Measurements from ENCODE around the gene TMEM233.
"Not testable (repeated sequence)": the region's sequence is repeated elsewhere in the genome, so short reads cannot be mapped to it uniquely, and the experiment has no call there.

The TMEM233 gene

DNA sequence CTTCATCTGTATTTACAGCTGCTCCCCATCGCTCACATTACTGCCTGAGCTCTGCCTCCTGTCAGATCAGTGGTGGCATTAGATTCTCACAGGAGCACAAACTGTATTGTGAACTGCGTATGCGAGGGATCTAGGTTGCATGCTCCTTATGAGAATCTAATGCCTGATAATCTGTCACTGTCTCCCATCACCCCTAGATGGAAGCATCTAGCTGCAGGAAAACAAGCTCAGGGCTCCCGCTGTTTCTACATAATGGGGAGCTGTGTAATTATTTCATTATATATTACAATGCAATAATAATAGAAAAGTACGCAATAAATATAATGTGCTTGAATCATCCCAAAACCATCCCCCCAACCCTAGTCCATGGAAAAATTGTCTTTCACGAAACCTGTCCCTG lies 64.6 kb downstream of the TMEM233 start:
- DNase-seq (ENCODE audit: low read depth) = not testable (repeated sequence)

DNA sequence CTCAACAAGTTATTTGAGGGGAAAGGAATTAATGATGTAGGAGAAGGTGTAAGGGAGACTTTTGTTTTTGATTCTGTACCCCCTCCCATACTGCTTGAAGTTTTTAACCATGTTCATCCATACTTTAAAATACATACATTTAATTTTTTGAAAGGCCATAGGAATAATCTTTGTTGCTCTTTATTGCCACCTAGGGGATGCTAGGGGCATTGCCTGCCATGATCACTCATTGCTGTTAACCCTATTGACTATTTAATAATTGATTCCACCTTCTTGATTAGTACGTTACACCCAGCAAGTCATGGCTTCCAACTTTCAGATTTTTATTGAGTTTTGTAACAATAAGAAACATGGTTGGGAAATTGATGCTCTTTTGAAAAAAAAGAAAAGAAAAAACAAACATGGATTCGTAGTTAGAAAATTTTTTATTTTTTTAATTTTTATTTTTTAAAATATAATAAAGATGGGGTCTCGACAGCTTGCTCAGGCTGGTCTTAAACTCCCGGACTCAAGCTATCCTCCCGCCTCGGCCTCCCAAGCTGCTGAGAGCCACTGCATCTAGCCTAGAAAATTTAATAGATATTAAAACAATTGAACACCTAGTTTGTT lies 65.8 kb downstream of the TMEM233 start:
- peak; percentile 22 for DNase-seq (ENCODE audit: low read depth)

DNA sequence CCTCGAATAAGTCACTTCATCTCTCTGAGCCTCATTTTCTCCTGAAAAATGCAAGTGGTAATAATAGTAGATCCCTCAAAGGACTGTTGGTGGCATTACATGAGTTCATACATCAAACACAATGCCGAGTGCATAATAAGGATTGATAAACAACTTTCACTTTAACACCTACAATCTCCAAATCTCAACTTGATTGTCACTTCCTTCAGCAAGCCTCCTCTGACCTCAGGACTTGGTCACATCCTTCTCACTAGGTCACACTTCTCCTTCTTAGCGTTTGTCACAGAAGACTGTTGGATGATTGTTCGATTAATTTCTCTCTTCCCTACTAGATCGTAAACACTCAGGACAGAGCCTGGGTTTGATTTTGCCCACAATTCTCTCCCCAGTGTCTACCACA lies 66.5 kb downstream of the TMEM233 start:
- DNase-seq (ENCODE audit: low read depth) = no peak

DNA sequence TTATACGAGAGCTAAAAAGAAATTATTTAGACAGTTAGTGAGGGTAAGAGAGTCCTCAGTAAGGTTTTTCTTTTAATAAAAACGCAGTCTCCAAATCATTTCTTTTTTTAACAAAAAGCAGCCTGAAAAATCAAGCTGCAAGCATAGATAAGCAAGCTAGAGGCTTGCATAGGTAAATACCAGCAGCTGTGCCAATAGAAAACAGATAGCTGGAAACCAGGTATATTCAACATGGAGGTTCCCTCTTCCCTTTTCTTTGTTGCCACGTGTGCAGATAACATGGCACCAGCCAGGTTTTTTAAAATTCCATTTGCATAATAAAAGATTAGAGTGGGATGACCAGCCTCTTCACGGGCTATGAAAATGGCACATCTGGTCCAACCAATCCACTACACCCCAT lies 68.3 kb downstream of the TMEM233 start:
- no peak for DNase-seq (ENCODE audit: low read depth)

DNA sequence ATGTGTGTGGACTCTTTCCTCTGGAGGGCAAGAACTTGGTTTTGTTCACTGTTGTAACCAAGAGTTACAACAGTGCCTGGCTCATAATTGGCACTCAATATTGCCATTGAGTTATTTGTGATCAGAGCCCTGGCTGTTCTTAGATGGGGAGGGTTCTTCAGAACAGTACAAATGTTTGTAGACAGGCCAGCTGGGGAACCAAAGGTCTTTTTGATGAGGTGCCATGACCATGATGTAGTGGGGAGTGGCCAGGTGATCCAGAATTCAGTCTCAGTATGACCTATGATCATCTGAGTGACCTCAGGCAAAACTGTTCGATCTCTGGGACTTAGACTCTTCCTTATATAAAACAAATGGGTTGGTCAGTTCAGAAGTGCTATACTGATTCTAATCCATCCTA lies 71.1 kb downstream of the TMEM233 start:
- no peak for DNase-seq (ENCODE audit: low read depth)

DNA sequence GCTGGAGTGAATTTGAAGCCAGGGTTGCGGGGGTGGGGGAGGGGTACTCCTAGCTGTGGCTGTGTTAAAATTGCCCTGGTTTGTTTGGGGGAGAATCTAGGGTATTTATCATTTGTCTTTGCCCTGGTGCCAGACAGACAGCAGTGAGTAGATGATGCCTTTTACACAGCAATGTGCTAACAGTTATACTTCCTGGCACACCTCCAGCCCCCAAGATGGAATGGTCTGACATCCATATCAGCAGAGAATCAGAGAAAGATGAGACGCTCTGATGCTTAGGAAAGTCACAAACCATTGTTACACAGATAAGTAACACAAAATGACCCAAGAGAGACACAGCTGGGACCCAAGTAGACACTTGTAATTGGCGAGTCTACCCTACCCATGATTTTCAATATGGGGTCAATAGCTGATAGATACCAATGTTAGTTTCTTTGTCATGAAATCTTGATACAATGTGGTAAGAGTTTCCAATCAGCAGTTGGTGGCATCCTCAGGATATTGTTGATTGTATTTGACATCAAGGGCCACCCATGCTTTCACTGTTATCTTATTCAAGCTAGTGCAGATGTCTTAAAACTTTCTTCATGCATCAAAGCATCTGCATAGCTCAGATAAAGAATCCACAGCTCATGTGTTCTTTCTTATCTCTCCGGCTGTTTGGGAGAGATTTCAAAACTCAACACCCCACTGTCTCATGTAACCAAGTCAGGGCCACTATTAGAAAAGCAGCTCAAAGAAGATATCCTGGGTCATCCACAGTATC lies 71.8 kb downstream of the TMEM233 start:
- no peak for DNase-seq (ENCODE audit: low read depth)

DNA sequence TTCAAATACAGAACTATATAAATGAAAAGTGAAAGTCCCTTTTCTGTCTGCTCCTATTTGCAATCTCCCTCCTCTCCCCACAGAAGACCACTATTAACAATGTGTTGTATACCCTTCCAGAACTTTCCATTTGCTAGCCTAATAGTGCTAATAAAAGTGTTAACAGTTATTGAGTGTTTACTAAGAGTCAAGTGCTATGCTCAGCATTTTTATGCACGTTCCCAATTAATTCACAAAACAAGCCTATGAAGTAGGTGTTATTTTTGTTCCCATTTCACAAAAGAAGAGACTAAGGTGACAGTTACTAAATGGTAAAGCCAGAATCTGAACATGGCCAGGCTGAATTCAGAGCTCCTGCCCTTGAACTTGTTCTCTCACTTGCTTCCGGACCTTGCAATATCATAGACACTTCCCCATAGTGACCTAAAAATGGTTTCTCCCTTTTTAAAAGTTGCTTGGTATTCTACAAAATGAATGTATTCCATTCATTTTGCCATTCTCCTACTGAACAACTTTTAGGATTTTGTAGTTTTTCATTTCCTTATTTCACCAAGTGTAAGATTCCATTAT lies 72.7 kb downstream of the TMEM233 start:
- DNase-seq (ENCODE audit: low read depth) = no peak

DNA sequence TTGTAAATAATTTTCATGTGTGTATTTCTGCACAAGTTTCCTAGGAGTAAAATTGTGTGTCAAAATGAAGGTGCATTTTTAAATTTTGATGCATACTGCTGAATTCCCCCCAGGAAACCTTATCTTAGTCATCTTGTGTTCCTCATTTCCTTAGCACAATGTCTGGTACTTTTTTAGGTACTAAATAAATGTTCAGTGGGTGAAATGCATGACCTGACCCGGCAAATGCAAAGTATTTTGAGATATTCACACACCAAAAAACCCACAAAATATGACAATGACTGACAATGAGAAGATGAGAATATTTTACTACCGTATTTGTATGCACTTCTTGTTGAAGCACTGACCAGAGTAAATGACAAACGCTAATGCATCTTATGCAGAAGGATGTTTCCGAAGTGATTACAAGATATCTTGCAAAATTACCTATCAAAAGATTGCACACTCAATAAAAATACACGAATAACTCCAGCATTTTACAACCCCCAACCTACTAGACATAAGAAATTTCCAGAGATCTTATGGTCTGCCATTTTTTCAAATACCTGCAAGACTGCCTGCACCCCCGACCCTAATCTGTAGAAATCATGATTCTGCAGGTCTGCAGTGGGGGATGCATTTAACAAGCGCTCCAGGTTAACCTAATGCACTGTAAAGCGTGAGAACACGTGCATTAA lies 73.5 kb downstream of the TMEM233 start:
- no peak for DNase-seq (ENCODE audit: low read depth)

DNA sequence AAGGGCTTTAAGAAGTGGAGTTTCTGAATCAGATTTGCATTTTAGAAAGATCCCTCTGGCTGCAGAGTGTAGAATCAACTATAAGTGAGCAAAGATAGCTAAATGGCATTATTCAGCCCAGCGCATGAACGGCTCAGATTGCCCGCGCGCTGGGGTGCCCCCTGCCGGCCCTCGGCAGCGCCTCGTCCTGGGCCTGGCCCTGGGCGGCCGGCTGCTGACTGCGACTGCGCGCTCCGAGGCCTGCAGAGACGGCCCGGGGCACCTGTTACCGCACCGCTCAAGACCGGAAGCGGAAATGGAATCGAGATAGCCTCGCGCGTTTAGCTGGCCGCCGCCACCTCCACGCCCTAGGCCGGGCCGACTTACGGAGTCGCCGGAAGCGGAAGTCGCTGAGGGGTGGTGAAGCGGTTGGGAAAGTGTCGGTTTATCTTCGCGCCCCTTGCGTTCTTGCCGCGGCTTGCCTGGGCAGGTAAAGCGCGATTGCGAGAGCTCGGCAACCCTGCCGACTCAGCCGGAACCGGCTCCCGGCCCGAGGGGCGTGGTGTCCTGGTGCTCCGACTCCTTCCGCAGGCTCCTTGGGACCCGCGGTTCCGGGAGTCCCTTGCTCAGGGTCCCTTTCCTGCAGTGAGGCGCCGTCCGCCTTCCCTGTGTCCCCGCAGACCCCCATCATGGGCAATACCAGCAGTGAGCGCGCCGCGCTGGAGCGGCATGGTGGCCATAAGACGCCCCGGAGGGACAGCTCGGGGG lies 74.2 kb downstream of the TMEM233 start, which contains the start of gene PRKAB1:
TSS of gene PRKAB1 (plus strand) at position 557 of the 747 bp plus-strand sequence. CDS start at position 669, 112 bp downstream.
- DNase-seq (ENCODE audit: low read depth) = peak; percentile 84

DNA sequence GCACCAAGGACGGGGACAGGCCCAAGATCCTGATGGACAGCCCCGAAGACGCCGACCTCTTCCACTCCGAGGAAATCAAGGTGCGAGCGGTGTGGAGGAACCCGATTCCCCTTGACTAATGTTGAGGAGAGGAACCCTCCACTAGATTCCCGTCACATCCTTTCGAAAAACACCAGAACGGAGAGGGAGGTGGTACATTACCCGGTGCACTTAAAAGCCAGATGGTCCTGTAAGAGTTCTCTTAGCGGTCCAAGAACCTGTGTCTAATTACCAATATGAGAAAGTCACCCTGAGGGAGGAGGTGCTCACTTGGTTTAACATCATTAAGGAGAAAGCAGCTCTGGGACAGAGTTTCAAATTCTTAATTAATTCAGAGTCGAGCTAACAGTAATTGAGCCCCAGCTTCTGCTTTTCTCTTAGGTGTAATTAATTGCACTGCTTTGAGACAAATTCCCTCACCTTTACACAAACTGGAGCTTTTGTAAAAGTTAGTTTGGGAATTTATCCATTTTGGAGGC lies 74.8 kb downstream of the TMEM233 start:
- DNase-seq (ENCODE audit: low read depth) = peak; percentile 4

DNA sequence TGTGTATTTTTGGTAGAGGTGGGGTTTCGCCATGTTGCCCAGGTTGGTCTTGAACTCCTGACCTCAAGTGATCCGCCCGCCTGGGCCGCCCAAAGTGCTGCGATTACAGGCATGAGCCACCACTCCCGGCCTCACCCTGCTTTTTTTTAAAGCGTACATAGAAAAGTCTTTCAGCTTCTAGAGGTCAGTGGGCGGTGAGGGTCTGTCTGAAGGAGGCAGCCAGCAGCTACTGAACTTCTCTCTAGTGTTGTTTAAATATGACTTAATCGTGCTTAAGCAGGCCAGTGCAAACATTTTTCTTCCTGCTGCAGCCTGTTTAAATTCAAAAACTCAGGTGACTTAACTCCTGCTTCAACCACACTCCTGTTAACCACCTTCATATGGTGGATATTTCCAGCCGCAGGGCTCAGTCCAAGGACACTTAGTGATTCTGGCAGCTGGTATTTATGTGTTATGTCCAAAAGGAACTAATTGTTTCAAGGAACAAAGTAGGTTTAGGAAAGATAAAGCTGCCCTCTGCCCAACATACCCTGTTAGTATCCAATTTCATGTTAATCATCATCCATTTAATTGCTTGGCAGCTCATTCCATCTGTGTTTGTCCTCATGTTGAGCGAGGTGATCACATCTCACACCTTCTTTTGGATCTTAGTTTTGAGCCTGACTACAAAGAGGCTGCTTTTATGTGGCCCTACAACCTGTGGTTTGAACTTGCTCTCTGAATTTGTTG lies 76.3 kb downstream of the TMEM233 start:
- DNase-seq (ENCODE audit: low read depth) = no peak

DNA sequence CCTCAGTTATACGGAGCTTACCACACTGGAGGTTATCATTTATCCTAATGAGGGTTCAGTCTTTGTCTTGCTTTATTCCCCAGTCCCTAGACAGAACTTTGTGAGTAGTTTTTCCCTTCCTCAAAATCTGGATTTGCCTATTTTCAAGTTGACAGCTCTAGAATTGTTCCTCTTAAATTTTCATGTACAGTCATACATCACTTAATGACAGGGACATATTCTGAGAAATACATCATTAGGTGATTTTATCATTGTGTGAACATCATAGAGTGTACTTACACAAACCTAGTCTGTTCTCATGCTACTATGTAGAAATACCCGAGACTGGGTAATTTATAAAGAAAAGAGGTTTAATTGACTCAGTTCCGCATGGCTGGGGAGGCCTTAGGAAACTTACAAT lies 77.5 kb downstream of the TMEM233 start:
- DNase-seq (ENCODE audit: low read depth) = no peak

DNA sequence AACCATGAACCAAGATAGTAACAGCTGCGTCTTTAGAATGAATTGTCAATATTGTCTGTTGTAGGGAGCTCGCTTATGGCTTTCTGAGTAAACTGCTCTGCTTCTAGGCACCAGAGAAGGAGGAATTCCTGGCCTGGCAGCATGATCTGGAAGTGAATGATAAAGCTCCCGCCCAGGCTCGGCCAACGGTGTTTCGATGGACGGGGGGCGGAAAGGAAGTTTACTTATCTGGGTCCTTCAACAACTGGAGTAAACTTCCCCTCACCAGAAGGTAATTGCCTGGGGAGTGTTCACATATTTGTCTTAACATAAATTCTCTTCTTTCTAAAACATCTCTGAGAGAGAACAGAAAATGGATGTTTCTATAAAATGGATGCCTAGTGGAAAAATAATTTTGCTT lies 78.6 kb downstream of the TMEM233 start:
- DNase-seq (ENCODE audit: low read depth) = no peak

DNA sequence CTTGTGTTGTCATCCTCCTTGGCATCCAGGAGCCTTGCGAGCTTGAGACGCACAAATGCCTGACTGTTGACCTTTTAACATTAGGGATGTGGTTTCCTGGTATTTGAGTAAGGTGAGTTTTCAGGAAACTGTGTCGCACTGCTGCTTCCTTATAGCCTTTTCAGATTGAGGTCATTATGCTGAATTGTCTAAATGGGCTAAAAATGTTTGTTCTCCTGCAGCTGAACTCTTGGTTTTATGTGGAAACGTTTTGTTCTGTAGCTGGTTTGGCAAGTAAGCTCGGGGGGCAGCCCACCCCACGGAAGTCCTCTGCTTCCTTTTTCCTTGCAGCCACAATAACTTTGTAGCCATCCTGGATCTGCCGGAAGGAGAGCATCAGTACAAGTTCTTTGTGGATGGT lies 80.1 kb downstream of the TMEM233 start:
- DNase-seq (ENCODE audit: low read depth) = no peak

DNA sequence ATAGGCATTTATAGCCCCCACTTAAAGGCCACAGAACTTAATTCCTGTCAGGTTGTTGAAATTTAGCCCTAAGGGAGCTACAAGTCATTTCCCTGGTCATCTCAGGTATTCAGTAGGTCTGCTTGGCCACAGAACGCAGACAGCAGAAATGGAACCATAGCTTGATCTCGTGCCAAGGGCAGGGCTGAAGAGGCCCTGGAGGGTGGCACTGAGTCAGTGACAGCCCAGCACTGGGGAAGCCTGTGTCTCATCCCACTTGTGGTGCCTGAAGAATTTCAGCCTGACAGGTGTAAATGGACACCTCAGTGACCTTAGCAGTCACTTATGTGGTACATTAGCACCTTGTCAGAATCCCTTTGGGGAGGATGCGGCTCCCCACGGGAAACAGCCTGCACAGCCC lies 81.0 kb downstream of the TMEM233 start:
- no peak for DNase-seq (ENCODE audit: low read depth)

DNA sequence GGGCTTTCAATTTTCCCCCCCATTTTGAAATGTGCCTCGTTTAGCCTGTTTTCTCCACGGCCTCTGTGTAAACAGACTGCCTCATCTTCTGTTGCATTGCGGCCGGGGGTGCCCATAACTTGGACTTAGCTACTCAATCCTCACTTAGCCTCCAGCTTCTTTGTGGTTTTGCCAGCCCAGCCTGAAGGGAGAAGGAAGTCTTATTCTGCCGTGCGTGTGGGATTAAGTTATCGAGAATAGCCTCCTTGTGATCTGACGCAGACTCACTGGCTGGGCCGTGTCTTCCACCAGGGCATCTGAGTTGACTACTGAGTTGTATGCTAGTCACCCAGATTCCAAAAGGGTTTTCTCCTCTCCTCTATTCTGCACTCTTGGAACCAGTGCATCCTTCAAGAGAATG lies 82.4 kb downstream of the TMEM233 start:
- DNase-seq (ENCODE audit: low read depth) = no peak

DNA sequence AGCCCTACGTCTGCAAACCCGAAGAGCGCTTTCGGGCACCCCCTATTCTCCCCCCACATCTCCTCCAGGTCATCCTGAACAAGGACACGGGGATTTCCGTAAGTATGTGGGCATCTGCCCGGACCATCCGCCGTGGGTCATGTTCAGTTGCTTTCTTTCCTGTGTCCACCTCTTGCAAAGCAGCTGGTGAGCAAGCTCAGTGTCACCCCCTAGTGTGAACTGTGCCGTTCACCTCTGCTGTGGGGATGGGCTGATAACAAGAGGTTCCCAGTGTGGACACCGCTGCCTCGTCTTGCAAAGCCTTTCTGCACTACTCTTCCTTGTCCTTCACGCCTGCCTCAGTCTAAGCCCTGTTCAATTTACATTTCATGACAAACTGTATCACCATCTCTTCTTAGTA lies 83.0 kb downstream of the TMEM233 start:
- no peak for DNase-seq (ENCODE audit: low read depth)

DNA sequence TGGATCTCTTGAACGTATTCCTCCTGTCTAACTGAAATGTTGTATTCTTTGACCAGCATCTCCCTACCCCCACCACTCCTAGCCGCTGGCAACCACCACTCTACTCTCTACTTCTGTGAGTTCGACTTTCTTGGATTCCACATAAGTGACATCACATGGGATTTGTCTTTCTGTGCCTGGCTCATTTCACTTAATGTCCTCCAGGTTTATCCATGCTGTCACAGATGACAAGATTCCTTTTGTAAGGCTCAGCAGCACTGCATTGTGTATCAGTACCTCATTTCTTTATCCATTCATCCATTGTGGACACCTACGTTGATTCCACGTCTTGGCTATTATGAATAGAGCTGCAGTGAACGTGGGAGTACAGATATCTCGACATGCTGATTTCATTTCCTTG lies 84.9 kb downstream of the TMEM233 start:
- DNase-seq (ENCODE audit: low read depth) = no peak

DNA sequence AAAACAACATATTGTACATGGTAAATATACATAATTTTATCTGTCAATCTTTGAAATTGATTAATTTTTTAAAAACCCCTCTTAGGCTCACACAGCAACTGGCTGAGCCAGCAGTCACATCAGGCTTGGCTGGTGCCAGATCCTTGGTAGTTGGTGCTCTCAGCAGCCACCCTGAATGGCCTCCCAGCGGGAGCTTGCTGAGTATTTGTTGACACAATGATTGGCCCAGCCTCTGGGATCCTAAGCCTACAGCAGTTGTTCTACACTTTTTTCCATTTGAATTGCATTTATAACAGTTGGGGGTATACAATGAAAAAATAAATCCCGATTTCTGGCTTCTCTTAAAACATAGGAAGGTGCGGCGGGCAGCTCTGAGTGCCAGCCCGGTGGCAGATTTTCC lies 85.5 kb downstream of the TMEM233 start:
- DNase-seq (ENCODE audit: low read depth) = no peak

DNA sequence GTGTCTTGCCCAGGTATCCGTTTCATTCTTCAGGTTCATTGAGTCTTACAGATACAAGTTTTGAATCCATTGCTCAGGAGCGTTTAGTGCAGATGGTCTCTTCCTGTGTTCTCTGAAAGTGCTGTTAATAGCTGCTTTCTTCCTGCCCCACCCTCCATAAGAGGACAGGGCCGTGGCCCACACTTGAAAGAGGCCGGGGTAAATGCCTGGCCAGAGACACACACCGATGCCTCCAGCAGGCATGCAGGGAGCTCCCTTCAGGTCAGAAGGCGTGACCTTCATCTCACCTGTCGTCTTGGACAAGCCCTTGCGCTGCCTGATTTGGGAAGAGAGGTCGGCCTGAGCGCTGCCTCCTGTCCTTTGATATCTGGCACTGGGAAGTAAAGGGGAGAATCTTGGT lies 85.9 kb downstream of the TMEM233 start:
- no peak for DNase-seq (ENCODE audit: low read depth)

DNA sequence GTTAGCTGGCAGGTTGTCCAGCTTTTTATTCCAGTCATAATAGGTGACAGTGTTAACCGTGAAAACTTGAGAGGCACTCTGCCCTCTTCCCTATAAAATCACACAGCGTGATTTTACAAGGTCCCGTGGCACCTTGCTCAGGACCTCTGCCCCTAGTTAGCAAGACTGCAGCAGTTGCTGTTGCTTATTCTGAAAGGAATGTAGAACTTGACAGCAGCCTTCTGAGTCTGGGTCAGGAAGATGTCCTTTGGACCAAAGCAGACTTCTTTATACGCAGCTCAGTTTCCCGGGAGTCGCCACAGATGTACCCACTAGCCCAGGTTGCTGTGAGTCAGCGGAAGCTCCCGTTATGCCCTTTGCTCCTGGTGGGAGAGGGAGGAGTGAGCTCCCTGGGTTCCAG lies 87.5 kb downstream of the TMEM233 start:
- DNase-seq (ENCODE audit: low read depth) = no peak
